Neuronal stem cell (in vitro differentiated cells): ENCODE results near the gene DENND2A.

Source experiments
- DNase-seq: peaks from one replicate; pipeline ENCODE4 v3.0.0-alpha.2; 2013; ENCODE audit warnings: low spot score
- H2AFZ ChIP-seq: one replicate; pipeline ENCODE4 v1.6.1; 2013; ENCODE audit warnings: mild to moderate bottlenecking, low read length, inconsistent platforms
- H2AK5ac ChIP-seq: 2 replicates; pipeline ENCODE4 v1.6.1; 2013; ENCODE audit warnings: low read depth, mild to moderate bottlenecking, inconsistent platforms, low read length, moderate library complexity, mixed read lengths
- H2BK120ac ChIP-seq: 2 replicates; pipeline ENCODE4 v1.6.1; 2013; ENCODE audit warnings: low read depth, mild to moderate bottlenecking, inconsistent platforms, low read length, moderate library complexity, mixed read lengths
- H2BK12ac ChIP-seq: one replicate; pipeline ENCODE4 v1.6.1; 2013; ENCODE audit warnings: low read length, inconsistent platforms
- H2BK15ac ChIP-seq: 2 replicates; pipeline ENCODE4 v1.6.1; 2013; ENCODE audit warnings: mild to moderate bottlenecking, low read length, inconsistent platforms, mixed read lengths
- H2BK5ac ChIP-seq: one replicate; pipeline ENCODE4 v1.6.1; 2013; ENCODE audit warnings: inconsistent platforms, mild to moderate bottlenecking, low read length, moderate library complexity
- H3K14ac ChIP-seq: one replicate; pipeline ENCODE4 v1.6.1; 2013; ENCODE audit warnings: low read length, inconsistent platforms
- H3K18ac ChIP-seq: 2 replicates; pipeline ENCODE4 v1.6.1; 2013; ENCODE audit warnings: low read length, inconsistent platforms
- H3K23ac ChIP-seq: 2 replicates; pipeline ENCODE4 v1.6.1; 2013; ENCODE audit warnings: low read depth, mild to moderate bottlenecking, mixed read lengths, low read length, inconsistent platforms; ENCODE audit not compliant: poor library complexity
- H3K27ac ChIP-seq: replicated peaks from 3 replicates; pipeline ENCODE4 v1.5.1; 2013; ENCODE audit warnings: low read length, inconsistent platforms
- H3K27me3 ChIP-seq, 3 experiments: 2 replicates each; pipeline ENCODE4 v1.6.1; 2013; ENCODE audit warnings: low read length in 3 of 3, mild to moderate bottlenecking in 2 of 3, inconsistent platforms in 1 of 3, low read depth in 1 of 3, mixed read lengths in 1 of 3, moderate library complexity in 1 of 3; ENCODE audit not compliant: control insufficient read depth in 3 of 3, insufficient read depth in 3 of 3
- H3K36me3 ChIP-seq, 2 donors: replicated peaks in 1 of 2; 2 replicates each; pipeline ENCODE4 v1.6.1; 2013; ENCODE audit warnings: low read length in 2 of 2; ENCODE audit not compliant: control insufficient read depth in 2 of 2, insufficient read depth in 2 of 2
- H3K4ac ChIP-seq: 2 replicates; pipeline ENCODE4 v1.6.1; 2013; ENCODE audit warnings: inconsistent platforms, mild to moderate bottlenecking, low read length, moderate library complexity
- H3K4me1 ChIP-seq, 2 donors: 1 replicate in 1 of 2; 2 replicates in 1 of 2; pipeline ENCODE4 v1.6.1; 2013; ENCODE audit warnings: low read length in 2 of 2, low read depth in 1 of 2; ENCODE audit not compliant: control insufficient read depth in 2 of 2, insufficient read depth in 1 of 2
- H3K4me2 ChIP-seq: one replicate; pipeline ENCODE4 v1.6.1; 2013; ENCODE audit warnings: mild to moderate bottlenecking, low read length, inconsistent platforms; ENCODE audit not compliant: insufficient read depth, poor library complexity, severe bottlenecking
- H3K4me3 ChIP-seq, 2 donors: 2 replicates each; pipeline ENCODE4 v1.5.1; 2013; ENCODE audit warnings: low read length in 2 of 2, mild to moderate bottlenecking in 2 of 2, inconsistent platforms in 1 of 2, moderate library complexity in 1 of 2
- H3K79me1 ChIP-seq: one replicate; pipeline ENCODE4 v1.6.1; 2013; ENCODE audit warnings: low read depth, mild to moderate bottlenecking, inconsistent platforms, low read length, moderate library complexity
- H3K9ac ChIP-seq: one replicate; pipeline ENCODE4 v1.6.1; 2013; ENCODE audit warnings: mild to moderate bottlenecking, low read depth, low read length, inconsistent platforms; ENCODE audit not compliant: poor library complexity
- H3K9me3 ChIP-seq, 2 donors: replicated peaks in 1 of 2; 2 replicates each; pipeline versions ENCODE3 to v1.6.1; 2013; ENCODE audit warnings: low read length in 2 of 2, mild to moderate bottlenecking in 2 of 2, inconsistent platforms in 1 of 2, low read depth in 1 of 2, mixed read lengths in 1 of 2, moderate library complexity in 1 of 2; ENCODE audit not compliant: control insufficient read depth in 2 of 2, insufficient read depth in 1 of 2
- H4K8ac ChIP-seq: one replicate; pipeline ENCODE4 v1.6.1; 2013; ENCODE audit warnings: low read depth, mild to moderate bottlenecking, inconsistent platforms, low read length, moderate library complexity
- H4K91ac ChIP-seq: one replicate; pipeline ENCODE4 v1.6.1; 2013; ENCODE audit warnings: low read length, low read depth, mild to moderate bottlenecking, inconsistent platforms; ENCODE audit not compliant: poor library complexity
- WGBS, 2 donors: extraction: QIAGEN DNeasy Blood & Tissue Kit; methylation state at CpG; one replicate each; pipeline ENCODE4 v1.1.7; 2013; ENCODE audit warnings: missing lambda C conversion rate in 2 of 2, mixed read lengths in 1 of 2; ENCODE audit not compliant: insufficient read length in 2 of 2, insufficient replicate concordance in 1 of 2; ENCODE audit errors: extremely low coverage in 2 of 2; 5-methylcytosine and 5-hydroxymethylcytosine counted together

DENND2A gene

GRCh38 chr7:140587243-140587642, 53.4 kb downstream of the DENND2A start:
- Histone ChIP-seq H3K9ac (no peak overlapping the region), H3K4ac (no peak overlapping the region), H2BK15ac (no peak overlapping the region), H2BK5ac (no peak overlapping the region), H3K4me2 (no peak overlapping the region), H3K27ac (no peak overlapping the region), H3K4me3 (no peak overlapping the region), H3K36me3 (peaks cover 34 to 54% of the 10 kb centered on the region in 2 donors), H2AK5ac (no peak overlapping the region), H2AFZ (no peak overlapping the region), H4K91ac (no peak overlapping the region), H3K4me1 (no peaks in the 10 kb centered on the region), H3K9me3 (peaks cover 0 to 2% of the 10 kb centered on the region in 2 donors), H3K14ac (no peak overlapping the region), H2BK120ac (no peak overlapping the region), H3K27me3 (no peaks in the 10 kb centered on the region), H3K23ac (no peak overlapping the region), H4K8ac (no peak overlapping the region), H3K18ac (no peak overlapping the region), H2BK12ac (no peak overlapping the region), H3K79me1 (no peaks in the 10 kb centered on the region)
- DNase-seq: no peak
- no CpG with 5 or more reads among the region's 9 CpGs for WGBS, 2 donors

- DNase-seq: no peak
- no peak overlapping the region for H3K4me2 ChIP-seq
- no peak overlapping the region for H3K14ac ChIP-seq
- H2BK12ac ChIP-seq: no peak overlapping the region
- peaks cover 0 to 2% of the 10 kb centered on the region in 2 donors for H3K9me3 ChIP-seq
- H3K18ac ChIP-seq: no peak overlapping the region
- H2AFZ ChIP-seq: no peak overlapping the region
- H3K4me1 ChIP-seq: no peaks in the 10 kb centered on the region
- H2BK120ac ChIP-seq: no peak overlapping the region
- H2AK5ac ChIP-seq: no peak overlapping the region
- H3K36me3 ChIP-seq: peaks cover 36 to 60% of the 10 kb centered on the region in 2 donors
- H3K23ac ChIP-seq: no peak overlapping the region
- H4K91ac ChIP-seq: no peak overlapping the region
- no peaks in the 10 kb centered on the region for H3K27me3 ChIP-seq
- H3K27ac ChIP-seq: no peak overlapping the region
- H2BK5ac ChIP-seq: no peak overlapping the region
- H2BK15ac ChIP-seq: no peak overlapping the region
- no CpG with 5 or more reads among the region's 3 CpGs for WGBS, 2 donors
- peaks cover under 1% of the 10 kb centered on the region for H3K79me1 ChIP-seq
- no peak overlapping the region for H3K4ac ChIP-seq
- H3K9ac ChIP-seq: no peak overlapping the region
- no peak overlapping the region for H3K4me3 ChIP-seq
- no peak overlapping the region for H4K8ac ChIP-seq
These were observed 54.1 kb downstream of the DENND2A start for GRCh38 chr7:140586516-140586915.

GRCh38 chr7:140585333-140585732, 55.3 kb downstream of the DENND2A start:
- no peak overlapping the region for H4K91ac ChIP-seq
- H2BK12ac ChIP-seq: no peak overlapping the region
- no peak overlapping the region for H4K8ac ChIP-seq
- H2BK15ac ChIP-seq: no peak overlapping the region
- no peak overlapping the region for H3K4ac ChIP-seq
- H3K9ac ChIP-seq: no peak overlapping the region
- H3K27me3 ChIP-seq: no peaks in the 10 kb centered on the region
- H3K79me1 ChIP-seq: peaks cover 1% of the 10 kb centered on the region
- no peak overlapping the region for H2BK120ac ChIP-seq
- no peak overlapping the region for H3K23ac ChIP-seq
- H2BK5ac ChIP-seq: no peak overlapping the region
- no CpG with 5 or more reads among the region's 7 CpGs for WGBS, 2 donors
- peaks cover 40 to 65% of the 10 kb centered on the region in 2 donors for H3K36me3 ChIP-seq
- DNase-seq: no peak
- no peak overlapping the region for H3K27ac ChIP-seq
- H3K18ac ChIP-seq: no peak overlapping the region
- no peak overlapping the region for H3K4me2 ChIP-seq
- no peak overlapping the region for H2AK5ac ChIP-seq
- H3K4me3 ChIP-seq: no peak overlapping the region
- H3K14ac ChIP-seq: no peak overlapping the region
- peaks cover 0 to 2% of the 10 kb centered on the region in 2 donors for H3K9me3 ChIP-seq
- no peak overlapping the region for H2AFZ ChIP-seq
- H3K4me1 ChIP-seq: no peaks in the 10 kb centered on the region

DNA sequence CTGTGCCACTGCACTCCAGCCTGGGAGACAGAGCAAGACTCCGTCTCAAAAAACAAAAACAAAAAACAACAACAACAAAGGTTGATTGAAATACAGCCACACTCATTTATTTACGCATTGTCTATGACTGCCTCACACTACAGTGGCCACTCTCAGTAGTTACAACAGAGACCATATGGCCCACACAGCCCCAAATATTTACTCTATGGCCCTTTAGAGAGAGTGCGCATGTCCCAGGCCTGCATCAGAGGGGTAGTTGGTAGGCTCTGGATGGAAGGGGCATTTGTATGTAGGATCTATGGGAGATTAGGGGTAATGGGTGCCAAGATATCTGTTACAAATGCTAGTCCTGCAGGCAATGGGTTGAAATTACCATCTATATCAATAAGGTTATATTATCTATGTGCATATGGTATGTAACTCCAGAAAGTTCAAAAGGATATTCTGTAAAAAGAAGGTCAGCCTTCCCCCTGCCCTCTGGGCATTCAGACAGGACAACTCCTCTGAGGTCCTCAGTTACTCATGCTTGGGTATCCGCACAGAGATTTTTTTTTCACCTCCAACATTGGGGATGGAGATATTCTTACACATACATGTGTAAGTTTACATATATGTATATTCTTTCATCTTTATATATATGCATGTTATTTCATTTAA, 56.3 kb downstream of the DENND2A start:
- H3K4me1 ChIP-seq: no peaks in the 10 kb centered on the region
- H3K4ac ChIP-seq: no peak overlapping the region
- H3K27ac ChIP-seq: no peak overlapping the region
- no peak overlapping the region for H2BK120ac ChIP-seq
- DNase-seq: no peak
- no CpG with 5 or more reads among the region's 4 CpGs for WGBS, 2 donors
- H2AK5ac ChIP-seq: no peak overlapping the region
- H3K9ac ChIP-seq: no peak overlapping the region
- H3K14ac ChIP-seq: no peak overlapping the region
- H3K18ac ChIP-seq: no peak overlapping the region
- H3K9me3 ChIP-seq: peaks cover 0 to 2% of the 10 kb centered on the region in 2 donors
- H2AFZ ChIP-seq: no peak overlapping the region
- H3K23ac ChIP-seq: no peak overlapping the region
- H3K79me1 ChIP-seq: peaks cover 1% of the 10 kb centered on the region
- no peak overlapping the region for H4K8ac ChIP-seq
- H3K4me3 ChIP-seq: no peak overlapping the region
- H3K36me3 ChIP-seq: peaks cover 39 to 65% of the 10 kb centered on the region in 2 donors
- no peak overlapping the region for H2BK5ac ChIP-seq
- H4K91ac ChIP-seq: no peak overlapping the region
- H3K4me2 ChIP-seq: no peak overlapping the region
- H2BK15ac ChIP-seq: no peak overlapping the region
- no peaks in the 10 kb centered on the region for H3K27me3 ChIP-seq
- H2BK12ac ChIP-seq: no peak overlapping the region
